ENCODE data around the gene IKBKE. TPM values are rescaled to one million over a fixed set of nuclear protein-coding genes. Genes with fewer than 3 reads are reported as not detected.

The IKBKE gene
- total RNA-seq, 1 donor from 2014 or later, result 15.6 TPM

GRCh38 chr1:206446688-206447421, 23.4 kb upstream of the IKBKE start:
- no peak for TF ChIP-seq CTCF (conservative IDR thresholded peaks at IDR 0.05; ENCODE audit: low read depth, low read length)
- DNase-seq (ENCODE audit: low read depth), result no peak
- no peak overlapping the region for H3K4me3 ChIP-seq (ENCODE audit: low read depth, low read length)

GRCh38 chr1:206447422-206447765, 22.9 kb upstream of the IKBKE start:
- no peak for TF ChIP-seq CTCF (conservative IDR thresholded peaks at IDR 0.05; ENCODE audit: low read depth, low read length)
- H3K4me3 ChIP-seq (ENCODE audit: low read depth, low read length), result no peak overlapping the region
- no peak for DNase-seq (ENCODE audit: low read depth)

- no peak for DNase-seq (ENCODE audit: low read depth)
- no peak for TF ChIP-seq CTCF (conservative IDR thresholded peaks at IDR 0.05; ENCODE audit: low read depth, low read length)
- no peak overlapping the region for H3K4me3 ChIP-seq (ENCODE audit: low read depth, low read length)
Observed at GRCh38 chr1:206447792-206448191, 22.5 kb upstream of the IKBKE start.

DNA sequence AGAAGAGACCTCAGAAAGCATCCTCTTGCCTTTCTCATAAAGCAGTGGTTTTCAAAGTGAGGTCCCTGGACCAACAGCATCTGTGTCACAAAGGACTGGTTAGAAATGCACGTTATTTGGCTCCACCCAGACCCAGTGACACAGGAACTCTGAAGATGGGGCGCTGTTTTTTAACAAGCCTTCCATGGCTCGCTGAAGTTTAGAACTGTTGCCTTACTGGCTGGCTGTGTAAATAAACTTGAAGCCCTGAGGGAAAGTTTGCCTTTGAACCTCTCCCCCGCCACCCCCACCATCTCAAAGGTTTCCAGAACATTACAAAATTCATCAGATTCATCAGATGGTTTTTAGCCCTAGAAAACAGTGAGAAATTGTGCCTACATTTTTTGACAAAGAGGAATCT, 21.8 kb upstream of the IKBKE start:
- DNase-seq (ENCODE audit: low read depth), result no peak
- no peak overlapping the region for H3K4me3 ChIP-seq (ENCODE audit: low read depth, low read length)

DNA sequence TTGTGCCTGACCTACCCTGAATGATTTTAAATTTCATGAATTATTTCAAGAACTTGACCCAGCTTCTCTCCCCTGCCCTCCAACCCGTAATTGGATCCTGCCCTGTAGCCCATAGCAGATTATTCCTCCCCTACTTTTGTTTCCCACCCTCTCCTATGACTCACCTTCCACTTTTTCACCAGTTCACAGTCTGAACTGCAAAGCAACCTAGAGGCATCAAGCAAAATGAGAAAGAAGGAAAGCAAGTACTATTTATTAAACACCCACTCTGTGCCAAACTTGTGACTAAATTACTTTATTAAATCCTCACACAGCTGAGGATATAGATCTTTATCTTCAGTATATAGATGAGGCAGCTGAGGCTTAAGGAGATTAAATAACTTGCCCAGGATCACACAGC, 20.7 kb upstream of the IKBKE start:
- DNase-seq (ENCODE audit: low read depth), result no peak
- no peak for TF ChIP-seq CTCF (conservative IDR thresholded peaks at IDR 0.05; ENCODE audit: low read depth, low read length)
- no peak overlapping the region for H3K4me3 ChIP-seq (ENCODE audit: low read depth, low read length)

More for the DNA sequence above, 21.8 kb upstream of the IKBKE start:
- TF ChIP-seq CTCF (conservative IDR thresholded peaks at IDR 0.05; ENCODE audit: low read depth, low read length), result no peak

DNA sequence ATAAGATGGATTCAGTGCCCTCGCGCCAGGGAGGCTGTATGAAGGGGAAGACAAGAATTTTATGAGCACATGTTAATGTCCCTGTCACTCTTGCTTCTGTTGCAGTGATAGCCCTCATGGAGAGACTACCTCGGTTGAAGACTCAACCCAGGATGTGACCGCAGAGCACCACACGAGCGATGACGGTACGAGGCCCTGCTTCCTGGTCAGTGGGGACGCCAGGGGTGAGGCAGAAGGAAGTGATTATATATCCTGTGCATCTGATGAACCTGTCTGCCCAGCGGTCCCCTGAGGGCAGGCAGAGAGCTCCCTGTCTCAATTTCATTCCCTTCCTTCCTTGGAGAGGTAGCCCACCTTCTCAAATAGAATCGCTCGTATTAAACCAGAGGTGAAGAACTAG, 20.0 kb upstream of the IKBKE start:
- no peak for DNase-seq (ENCODE audit: low read depth)
- no peak for TF ChIP-seq CTCF (conservative IDR thresholded peaks at IDR 0.05; ENCODE audit: low read depth, low read length)
- H3K4me3 ChIP-seq (ENCODE audit: low read depth, low read length), result no peak overlapping the region

DNA sequence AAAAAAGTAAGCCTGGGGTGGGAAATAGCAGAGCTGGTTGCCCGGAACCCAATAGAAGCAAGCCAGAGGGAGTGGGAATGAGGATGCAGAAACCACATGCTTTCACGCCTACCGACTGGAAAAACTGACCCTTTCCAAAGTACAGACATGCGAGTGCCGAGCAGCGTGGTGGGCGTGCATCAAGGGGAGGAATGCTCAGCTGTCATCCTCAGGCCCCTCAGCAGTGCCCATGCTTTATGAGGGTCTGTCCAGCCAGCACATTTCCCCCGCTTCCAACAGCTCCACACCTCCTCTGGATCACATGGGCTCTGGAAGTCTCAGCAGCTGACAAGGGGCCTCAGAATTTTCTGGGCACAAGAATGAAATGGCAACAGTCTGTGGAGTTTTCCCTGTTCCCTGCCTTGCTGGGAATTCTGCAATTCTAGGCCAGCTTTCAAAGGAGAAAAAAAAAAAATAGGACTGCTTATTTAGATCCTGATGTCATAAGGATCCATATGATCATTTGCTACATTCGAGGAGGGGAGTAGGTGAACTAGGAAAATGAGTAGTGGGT, 19.1 kb upstream of the IKBKE start:
- no peak overlapping the region for H3K4me3 ChIP-seq (ENCODE audit: low read depth, low read length)
- no peak for TF ChIP-seq CTCF (conservative IDR thresholded peaks at IDR 0.05; ENCODE audit: low read depth, low read length)
- DNase-seq (ENCODE audit: low read depth), result no peak

All from epithelial cell of proximal tubule (primary cell).